NCI-H2196 (cell line): Measurements from ENCODE around the gene UQCR10.

ENCODE experiments used
- DNase-seq: peaks from one replicate; lab custom pipeline; 2025; ENCODE audit not compliant: unreplicated experiment; lab: John Stamatoyannopoulos, UW

The UQCR10 gene

GRCh38 chr22:29798318-29798717, 31.1 kb downstream of the UQCR10 start:
- no peak for DNase-seq

DNA sequence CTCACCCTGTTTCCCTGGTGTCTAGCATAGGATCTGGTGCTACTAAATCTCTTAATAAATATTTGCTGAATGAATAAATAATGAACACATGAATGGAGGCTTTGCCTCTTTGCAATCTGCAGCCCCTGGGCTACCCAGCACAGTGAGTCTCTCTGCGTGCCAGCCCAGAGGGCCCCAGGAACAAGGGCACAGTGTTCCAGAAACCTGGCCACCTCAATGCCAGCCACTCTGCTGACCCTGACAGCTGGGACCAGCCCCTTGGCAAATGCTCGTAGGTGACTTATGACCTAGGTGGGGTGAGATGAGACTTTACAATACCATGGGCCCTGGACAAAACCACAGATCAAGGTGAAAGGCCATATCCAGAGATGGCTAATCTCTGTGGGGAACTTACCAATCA, 31.6 kb downstream of the UQCR10 start:
- no peak for DNase-seq

DNA sequence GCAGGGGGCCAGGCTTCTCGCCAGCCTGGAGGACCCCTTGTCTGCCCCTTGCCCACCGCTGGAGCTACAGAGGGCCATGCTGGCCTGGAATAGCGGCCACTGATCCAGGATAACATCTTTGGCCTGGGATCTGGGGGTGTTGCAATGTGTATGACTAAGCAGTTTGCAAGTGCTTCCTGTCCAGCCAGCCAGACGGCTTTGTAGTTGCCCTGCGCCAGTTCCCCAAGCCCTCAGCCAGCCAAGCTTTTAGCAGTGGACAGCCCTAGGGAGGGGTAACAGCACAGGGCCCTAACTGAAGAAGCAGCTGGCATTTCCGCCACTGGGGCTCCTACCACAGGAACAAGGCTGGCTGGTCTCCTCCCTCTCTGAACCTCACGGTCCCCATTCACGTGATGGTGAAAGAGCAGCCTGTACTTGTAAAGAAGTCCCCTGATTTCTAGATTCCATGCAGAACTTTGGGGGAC, 32.1 kb downstream of the UQCR10 start:
- DNase-seq: peak; percentile 43

DNA sequence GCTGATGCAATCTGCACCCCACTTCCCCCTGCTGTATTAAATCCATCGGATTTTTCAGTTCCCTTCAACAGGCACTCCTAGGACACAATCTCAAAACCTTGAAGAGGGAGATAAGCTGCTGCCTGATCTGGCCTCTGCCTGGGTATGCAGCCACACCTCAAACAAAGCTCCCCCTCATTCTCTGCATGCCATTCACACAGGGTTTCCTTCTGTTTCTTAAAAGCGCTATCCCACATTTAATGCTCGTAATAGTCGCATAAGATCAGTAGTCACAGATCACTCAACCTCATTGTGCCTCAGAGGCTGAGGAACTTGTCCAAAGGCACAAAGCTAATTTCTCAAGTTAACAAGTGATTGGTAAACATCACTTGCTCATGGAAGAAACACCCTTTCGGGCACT, 34.0 kb downstream of the UQCR10 start:
- no peak for DNase-seq

- DNase-seq: no peak
These were observed 34.6 kb downstream of the UQCR10 start for GRCh38 chr22:29801796-29802195.

DNA sequence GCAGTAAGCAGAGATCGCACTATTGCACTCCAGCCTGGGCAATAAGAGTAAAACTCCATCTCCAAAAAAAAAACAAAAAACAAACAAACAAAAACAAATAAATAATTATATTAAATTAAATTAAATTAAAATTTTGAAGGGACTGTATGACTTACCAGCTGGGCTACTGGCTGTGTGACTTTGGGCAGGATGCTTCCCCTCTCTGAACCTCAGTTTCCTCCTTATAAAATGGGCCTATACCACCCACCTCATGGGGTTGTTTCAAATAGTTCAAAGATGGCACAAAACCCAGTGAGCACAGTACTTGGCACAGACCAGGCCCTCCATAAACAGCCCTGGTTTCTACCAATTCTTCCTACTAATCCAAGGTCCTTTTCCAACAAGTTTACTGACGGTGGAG, 36.0 kb downstream of the UQCR10 start:
- no peak for DNase-seq

- DNase-seq: no peak
These were observed 37.8 kb downstream of the UQCR10 start for GRCh38 chr22:29804985-29805384.

- DNase-seq: no peak
These were observed 39.0 kb downstream of the UQCR10 start for GRCh38 chr22:29806196-29806595.

GRCh38 chr22:29810216-29810615, 43.0 kb downstream of the UQCR10 start:
- DNase-seq: peak; percentile 5

GRCh38 chr22:29811377-29811776, 44.2 kb downstream of the UQCR10 start:
- DNase-seq: no peak

DNA sequence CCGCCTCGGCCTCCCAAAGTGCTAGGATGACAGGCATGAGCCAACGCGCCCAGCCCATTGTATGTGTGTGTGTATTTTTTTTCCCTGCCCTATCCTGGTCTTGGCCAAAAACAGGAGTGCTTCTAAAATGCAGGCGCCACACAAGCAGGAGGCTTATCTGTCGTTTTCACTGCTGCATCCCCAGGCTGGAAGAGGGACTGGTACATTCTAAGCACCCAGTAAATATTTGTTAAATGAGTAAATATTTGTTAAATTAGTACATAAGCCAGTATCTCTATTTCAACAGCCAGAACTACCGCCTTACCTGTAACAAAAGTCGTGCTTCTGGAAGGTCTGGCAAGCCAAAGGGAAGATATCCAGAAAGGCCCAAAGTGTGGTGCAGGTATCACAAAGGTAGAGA, 46.0 kb downstream of the UQCR10 start:
- no peak for DNase-seq

DNA sequence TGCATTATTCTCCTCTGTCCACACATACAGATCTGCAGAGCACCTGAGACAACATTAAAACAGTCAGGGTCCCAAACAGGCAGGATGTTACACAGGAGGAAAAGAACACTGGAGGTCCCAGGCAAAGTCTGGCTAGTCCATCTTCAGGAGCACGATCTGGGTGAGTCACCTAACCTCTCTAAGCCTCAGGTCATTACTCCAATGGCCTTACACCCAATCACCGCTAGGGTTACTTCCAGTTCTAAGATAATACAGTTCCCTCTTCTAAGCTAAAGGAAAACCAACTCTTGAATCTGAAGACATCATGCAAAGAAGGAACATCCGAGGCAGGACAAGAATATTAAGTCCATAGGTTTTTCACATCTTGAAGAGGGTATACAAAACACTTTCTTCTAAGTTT, 46.4 kb downstream of the UQCR10 start:
- no peak for DNase-seq

- DNase-seq: no peak
These were observed 46.8 kb downstream of the UQCR10 start for GRCh38 chr22:29814003-29814402.

DNA sequence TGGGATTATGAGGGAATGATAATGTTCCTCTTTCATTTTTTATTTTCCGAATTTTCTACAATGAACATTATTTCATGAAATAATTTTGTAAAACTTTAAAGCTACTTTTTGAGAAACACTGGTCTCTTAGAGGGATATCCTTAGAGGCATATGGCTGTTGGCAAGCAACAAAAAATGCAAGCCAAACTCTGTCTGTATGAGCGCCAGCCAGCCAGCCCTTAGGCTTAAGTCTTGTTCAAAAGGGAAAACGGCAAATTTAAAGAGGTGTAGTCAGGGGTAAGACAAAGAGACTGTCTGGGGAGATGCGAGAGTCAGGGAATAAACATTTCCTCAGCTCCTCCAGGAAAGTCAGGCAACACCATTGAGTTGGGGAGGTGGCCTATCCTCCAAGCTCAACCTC, 48.4 kb downstream of the UQCR10 start:
- DNase-seq: no peak

GRCh38 chr22:29816128-29816527, 49.0 kb downstream of the UQCR10 start:
- DNase-seq: no peak

DNA sequence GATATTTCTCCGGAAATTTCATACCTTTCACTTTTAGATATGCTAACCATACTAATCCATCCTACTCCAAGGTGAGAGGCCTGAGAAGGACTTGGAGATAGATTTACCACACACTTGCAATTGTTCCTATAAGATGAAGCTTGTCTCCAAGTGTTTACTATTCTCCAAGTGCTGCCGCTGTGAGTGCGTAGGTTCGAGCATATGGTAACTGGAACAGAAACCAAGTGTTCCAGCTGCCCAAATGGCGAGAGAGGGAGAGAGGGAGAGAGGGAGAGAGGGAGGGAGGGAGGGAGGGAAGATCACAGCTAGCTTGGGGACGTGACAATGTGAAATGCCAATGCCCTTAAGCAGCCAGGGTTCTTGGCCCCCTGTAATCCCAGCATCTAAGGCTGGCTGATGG, 49.4 kb downstream of the UQCR10 start:
- DNase-seq: no peak

- no peak for DNase-seq
These were observed 49.8 kb downstream of the UQCR10 start for GRCh38 chr22:29816980-29817379.

DNA sequence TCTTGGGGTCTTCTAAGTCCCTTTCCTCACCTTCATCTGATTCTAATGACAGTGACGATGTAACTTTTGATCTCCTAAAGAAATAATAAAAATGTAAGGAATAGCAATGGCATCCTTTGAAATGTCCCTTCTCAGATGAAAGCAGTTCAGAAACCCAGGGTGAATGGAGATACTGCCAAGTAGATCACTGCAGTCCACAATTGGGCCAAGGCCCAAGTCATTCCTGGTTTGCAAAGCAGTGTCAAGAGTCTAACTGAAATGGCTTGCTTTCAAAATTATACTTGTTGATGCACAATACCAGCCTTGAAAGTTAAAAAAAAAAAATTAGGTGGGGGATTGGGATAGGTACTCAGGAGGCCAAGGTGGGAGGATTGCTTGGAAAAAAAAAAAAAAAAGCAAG, 50.6 kb downstream of the UQCR10 start:
- no peak for DNase-seq

DNA sequence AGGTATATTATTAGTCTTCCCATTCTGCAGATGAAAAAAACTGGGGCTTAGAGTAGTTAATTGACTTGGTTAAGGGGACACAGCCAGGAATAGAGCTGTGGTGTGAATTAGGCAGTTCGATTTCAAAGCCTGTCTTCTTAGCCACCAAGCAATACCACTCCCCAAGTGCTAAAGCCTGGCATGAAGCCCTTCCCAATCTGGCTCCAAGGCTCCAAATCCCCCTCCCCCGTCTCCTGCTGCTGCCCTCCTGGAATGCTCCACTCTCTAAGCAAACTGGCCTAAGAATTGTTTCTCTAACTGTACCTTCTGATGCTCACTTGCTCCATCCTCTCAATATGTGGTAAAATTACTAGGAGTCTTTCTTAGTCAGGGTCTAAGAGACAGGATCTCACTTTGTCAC, 52.3 kb downstream of the UQCR10 start:
- DNase-seq: no peak
